AG04449 (cell line): Measurements from ENCODE around the gene TTC29.
"Not testable (repeated sequence)": the region's sequence is repeated elsewhere in the genome, so short reads cannot be mapped to it uniquely, and the experiment has no call there.

Experiments
- CTCF ChIA-PET: fragments of 350-600 bp; formaldehyde crosslinking; extraction: SDS; loops from one replicate; lab custom pipeline; 2021; ENCODE audit warnings: antibody characterized with exemption; lab: Yijun Ruan, JAX
- POLR2A ChIA-PET: fragments of 400-600, 350-600 bp; formaldehyde crosslinking; extraction: SDS; loops from one replicate; lab custom pipeline; 2020; ENCODE audit warnings: antibody characterized with exemption, inconsistent platforms; lab: Yijun Ruan, JAX
- DNase-seq: peaks from one replicate; pipeline ENCODE4 v3.0.0-alpha.2; 2010; ENCODE audit warnings: low read depth, low spot score
- H3K4me3 ChIP-seq: 2 replicates; pipeline ENCODE4 v1.5.1; 2011; ENCODE audit warnings: low read depth, mild to moderate bottlenecking, control low read depth, low read length
- CTCF ChIP-seq: IDR thresholded peaks from one replicate; pipeline ENCODE4 v1.5.1; 2011; ENCODE audit warnings: mild to moderate bottlenecking, moderate library complexity, low read length, control low read depth, inconsistent platforms; ENCODE audit not compliant: insufficient read depth; ENCODE audit errors: missing control alignments

The TTC29 gene

GRCh38 chr4:146835096-146835495, 110.6 kb downstream of the TTC29 start:
- H3K4me3 ChIP-seq: no peak overlapping the region
- CTCF ChIA-PET: no interaction called here
- no peak for TF ChIP-seq CTCF

DNA sequence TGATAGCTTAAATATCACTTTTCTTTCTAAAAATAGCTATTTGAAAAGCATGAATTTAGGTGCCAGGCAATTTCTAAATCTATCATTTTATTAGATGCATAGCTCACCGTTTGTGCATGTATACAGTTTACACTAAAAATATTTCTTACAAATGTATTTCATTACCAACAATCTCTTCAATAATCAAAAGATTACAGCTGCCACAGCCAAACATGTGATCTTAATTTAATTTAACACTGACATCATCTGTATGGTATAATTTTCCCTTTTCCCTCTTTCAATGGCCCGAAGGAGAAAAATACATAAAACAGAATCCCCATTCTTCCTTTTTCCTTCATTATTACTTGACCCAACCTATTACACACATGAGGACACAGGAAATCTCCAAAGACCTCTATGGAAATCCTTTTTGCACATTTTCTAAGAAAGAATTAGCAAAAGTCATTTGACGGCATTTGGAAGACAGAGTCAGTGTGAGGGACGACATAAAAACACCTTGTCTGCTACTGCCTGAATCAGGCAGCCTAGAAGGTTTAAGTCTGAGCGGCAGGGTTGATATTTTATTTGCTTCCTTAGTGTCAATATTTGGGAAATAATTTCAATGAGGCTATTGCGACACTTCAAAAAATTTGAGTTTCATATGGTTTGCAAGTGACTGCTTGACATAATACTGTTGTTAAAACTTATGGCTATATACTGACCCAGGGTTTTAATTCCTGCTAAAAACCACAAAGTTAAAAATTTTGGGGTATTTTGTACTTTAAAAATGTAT, 111.2 kb downstream of the TTC29 start:
- POLR2A ChIA-PET: no interaction called here
- H3K4me3 ChIP-seq: no peak overlapping the region
- TF ChIP-seq CTCF: no peak
- CTCF ChIA-PET: no interaction called here
- DNase-seq: no peak

More at GRCh38 chr4:146835096-146835495, 110.6 kb downstream of the TTC29 start:
- DNase-seq: no peak
- POLR2A ChIA-PET: no interaction called here

GRCh38 chr4:146833530-146833929, 112.1 kb downstream of the TTC29 start:
- no peak overlapping the region for H3K4me3 ChIP-seq
- CTCF ChIA-PET: no interaction called here

GRCh38 chr4:146822980-146823379, 122.7 kb downstream of the TTC29 start:
- CTCF ChIA-PET, H3K4me3 ChIP-seq, POLR2A ChIA-PET, DNase-seq: not testable (repeated sequence)

More at GRCh38 chr4:146833530-146833929, 112.1 kb downstream of the TTC29 start:
- no peak for TF ChIP-seq CTCF
- DNase-seq: no peak
- POLR2A ChIA-PET: no interaction called here

DNA sequence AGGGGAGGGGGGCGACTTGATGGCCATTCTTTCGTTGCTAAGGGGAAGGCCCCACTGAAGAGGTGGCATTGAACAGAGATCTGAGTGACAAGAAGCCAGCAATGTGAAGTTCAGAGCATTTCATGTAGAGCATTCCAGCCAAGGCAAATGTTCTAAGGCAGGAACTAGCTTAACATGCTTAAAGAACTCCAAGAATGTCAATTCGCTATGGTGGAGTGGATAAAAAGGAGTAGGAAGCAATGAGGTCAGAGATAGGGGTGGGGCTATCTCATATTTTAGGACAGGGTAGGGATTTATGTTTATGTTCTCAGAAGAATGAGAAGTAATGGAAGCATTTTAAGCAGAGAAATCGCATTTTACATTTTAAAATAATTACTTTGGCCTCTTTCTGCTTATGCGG, 130.9 kb downstream of the TTC29 start:
- POLR2A ChIA-PET: no interaction called here
- DNase-seq: no peak
- no peak overlapping the region for H3K4me3 ChIP-seq
- TF ChIP-seq CTCF: no peak
- CTCF ChIA-PET: no interaction called here

GRCh38 chr4:146795711-146796110, 150.0 kb downstream of the TTC29 start:
- H3K4me3 ChIP-seq: no peak overlapping the region
- POLR2A ChIA-PET: no interaction called here
- DNase-seq: no peak
- TF ChIP-seq CTCF: no peak
- CTCF ChIA-PET: no interaction called here

DNA sequence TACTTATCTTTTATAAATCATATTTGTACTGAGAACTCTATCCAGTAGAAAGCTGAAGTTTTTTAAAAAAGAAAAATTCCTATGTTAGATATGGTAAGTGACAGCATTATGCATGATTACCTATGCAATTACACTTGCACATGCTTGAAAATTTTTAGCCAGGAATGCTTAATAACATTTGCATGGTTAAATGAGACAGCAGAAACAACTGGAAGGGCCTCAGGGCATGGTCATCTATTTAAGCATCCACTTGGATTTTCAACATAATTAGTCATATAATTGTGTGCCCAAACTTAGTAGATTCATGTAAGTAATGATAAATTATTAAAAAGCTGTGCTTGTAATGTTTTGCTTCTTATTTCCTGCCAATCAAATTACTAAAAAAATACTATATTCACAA, 151.9 kb downstream of the TTC29 start:
- ChIA-PET CTCF (no interaction called here), POLR2A (no interaction called here)
- H3K4me3 ChIP-seq: no peak overlapping the region
- no peak for TF ChIP-seq CTCF
- no peak for DNase-seq
